ENCODE measurements around the gene ADGRD2.
"Not testable (repeated sequence)": the region's sequence is repeated elsewhere in the genome, so short reads cannot be mapped to it uniquely, and the experiment has no call there.

The ADGRD2 gene

GRCh38 chr9:124450241-124450924, at the start of gene ADGRD2:
ADGRD2 (plus strand) TSS chr9:124450451; CDS start chr9:124451667, 1,216 bp downstream.
- DNase-seq (ENCODE audit: low read depth in 1 of 2, low spot score in 1 of 2) = no peak

GRCh38 chr9:124403246-124403645, 47.0 kb upstream of the ADGRD2 start:
- no peak for DNase-seq (ENCODE audit: low read depth in 1 of 2, low spot score in 1 of 2)

GRCh38 chr9:124409410-124409809, 40.8 kb upstream of the ADGRD2 start:
- no peak for DNase-seq (ENCODE audit: low read depth in 1 of 2, low spot score in 1 of 2)

- no peak for DNase-seq (ENCODE audit: low read depth in 1 of 2, low spot score in 1 of 2)
These were observed 39.8 kb upstream of the ADGRD2 start for GRCh38 chr9:124410321-124410913.

- no peak for DNase-seq (ENCODE audit: low read depth in 1 of 2, low spot score in 1 of 2)
These were observed 38.6 kb upstream of the ADGRD2 start for GRCh38 chr9:124411514-124412227.

GRCh38 chr9:124412228-124412575, 38.0 kb upstream of the ADGRD2 start:
- DNase-seq (ENCODE audit: low read depth in 1 of 2, low spot score in 1 of 2) = no peak

GRCh38 chr9:124414612-124415011, 35.6 kb upstream of the ADGRD2 start:
- no peak for DNase-seq (ENCODE audit: low read depth in 1 of 2, low spot score in 1 of 2)

GRCh38 chr9:124415102-124415851, 35.0 kb upstream of the ADGRD2 start, which contains the start of gene PSMB7:
PSMB7 (minus strand) TSS chr9:124415442; CDS start chr9:124415425, 17 bp downstream.
- peak; percentile 93 to 96 for DNase-seq (ENCODE audit: low read depth in 1 of 2, low spot score in 1 of 2)

GRCh38 chr9:124415852-124416484, 34.3 kb upstream of the ADGRD2 start:
- no peak for DNase-seq (ENCODE audit: low read depth in 1 of 2, low spot score in 1 of 2)

- no peak for DNase-seq (ENCODE audit: low read depth in 1 of 2, low spot score in 1 of 2)
These were observed 30.3 kb upstream of the ADGRD2 start for GRCh38 chr9:124419832-124420489.

- DNase-seq (ENCODE audit: low read depth in 1 of 2, low spot score in 1 of 2) = no peak
These were observed 29.2 kb upstream of the ADGRD2 start for GRCh38 chr9:124420991-124421543.

- DNase-seq (ENCODE audit: low read depth in 1 of 2, low spot score in 1 of 2) = no peak
These were observed 27.1 kb upstream of the ADGRD2 start for GRCh38 chr9:124423155-124423554.

- no peak for DNase-seq (ENCODE audit: low read depth in 1 of 2, low spot score in 1 of 2)
These were observed 26.7 kb upstream of the ADGRD2 start for GRCh38 chr9:124423591-124423990.

- DNase-seq (ENCODE audit: low read depth in 1 of 2, low spot score in 1 of 2) = not testable (repeated sequence)
These were observed 24.5 kb upstream of the ADGRD2 start for GRCh38 chr9:124425733-124426132.

GRCh38 chr9:124426361-124426760, 23.9 kb upstream of the ADGRD2 start:
- no peak for DNase-seq (ENCODE audit: low read depth in 1 of 2, low spot score in 1 of 2)

- no peak for DNase-seq (ENCODE audit: low read depth in 1 of 2, low spot score in 1 of 2)
These were observed 23.0 kb upstream of the ADGRD2 start for GRCh38 chr9:124427281-124427680.

GRCh38 chr9:124428751-124429529, 21.3 kb upstream of the ADGRD2 start:
- DNase-seq (ENCODE audit: low read depth in 1 of 2, low spot score in 1 of 2) = no peak

GRCh38 chr9:124429530-124429867, 20.8 kb upstream of the ADGRD2 start:
- DNase-seq (ENCODE audit: low read depth in 1 of 2, low spot score in 1 of 2) = no peak

- no peak for DNase-seq (ENCODE audit: low read depth in 1 of 2, low spot score in 1 of 2)
These were observed 13.9 kb upstream of the ADGRD2 start for GRCh38 chr9:124436320-124436719.

GRCh38 chr9:124437086-124437485, 13.2 kb upstream of the ADGRD2 start:
- DNase-seq (ENCODE audit: low read depth in 1 of 2, low spot score in 1 of 2) = no peak
